Measurements from ENCODE around the gene EP400.

Gene EP400

GRCh38 chr12:132033627-132034026 is 83.9 kb downstream of the EP400 start:
- DNase-seq (ENCODE audit: low spot score) = no peak

GRCh38 chr12:132036063-132036683 is 86.4 kb downstream of the EP400 start:
- no peak for DNase-seq (ENCODE audit: low spot score)
- TF ChIP-seq, protein P1, sequence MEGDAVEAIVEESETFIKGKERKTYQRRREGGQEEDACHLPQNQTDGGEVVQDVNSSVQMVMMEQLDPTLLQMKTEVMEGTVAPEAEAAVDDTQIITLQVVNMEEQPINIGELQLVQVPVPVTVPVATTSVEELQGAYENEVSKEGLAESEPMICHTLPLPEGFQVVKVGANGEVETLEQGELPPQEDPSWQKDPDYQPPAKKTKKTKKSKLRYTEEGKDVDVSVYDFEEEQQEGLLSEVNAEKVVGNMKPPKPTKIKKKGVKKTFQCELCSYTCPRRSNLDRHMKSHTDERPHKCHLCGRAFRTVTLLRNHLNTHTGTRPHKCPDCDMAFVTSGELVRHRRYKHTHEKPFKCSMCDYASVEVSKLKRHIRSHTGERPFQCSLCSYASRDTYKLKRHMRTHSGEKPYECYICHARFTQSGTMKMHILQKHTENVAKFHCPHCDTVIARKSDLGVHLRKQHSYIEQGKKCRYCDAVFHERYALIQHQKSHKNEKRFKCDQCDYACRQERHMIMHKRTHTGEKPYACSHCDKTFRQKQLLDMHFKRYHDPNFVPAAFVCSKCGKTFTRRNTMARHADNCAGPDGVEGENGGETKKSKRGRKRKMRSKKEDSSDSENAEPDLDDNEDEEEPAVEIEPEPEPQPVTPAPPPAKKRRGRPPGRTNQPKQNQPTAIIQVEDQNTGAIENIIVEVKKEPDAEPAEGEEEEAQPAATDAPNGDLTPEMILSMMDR (IDR thresholded peaks at IDR 0.05) = no peak
- no peak overlapping the region for H3K4me3 ChIP-seq
- no peak overlapping the region for H3K27ac ChIP-seq

More at GRCh38 chr12:132033627-132034026, 83.9 kb downstream of the EP400 start:
- TF ChIP-seq, protein P1 (IDR thresholded peaks at IDR 0.05) = no peak
- H3K27ac ChIP-seq = no peak overlapping the region
- no peak overlapping the region for H3K4me3 ChIP-seq

GRCh38 chr12:132040906-132041606 is 91.3 kb downstream of the EP400 start:
- no peak overlapping the region for H3K4me3 ChIP-seq
- no peak for DNase-seq (ENCODE audit: low spot score)
- H3K27ac ChIP-seq = no peak overlapping the region
- TF ChIP-seq, protein P1 (IDR thresholded peaks at IDR 0.05) = no peak

DNA sequence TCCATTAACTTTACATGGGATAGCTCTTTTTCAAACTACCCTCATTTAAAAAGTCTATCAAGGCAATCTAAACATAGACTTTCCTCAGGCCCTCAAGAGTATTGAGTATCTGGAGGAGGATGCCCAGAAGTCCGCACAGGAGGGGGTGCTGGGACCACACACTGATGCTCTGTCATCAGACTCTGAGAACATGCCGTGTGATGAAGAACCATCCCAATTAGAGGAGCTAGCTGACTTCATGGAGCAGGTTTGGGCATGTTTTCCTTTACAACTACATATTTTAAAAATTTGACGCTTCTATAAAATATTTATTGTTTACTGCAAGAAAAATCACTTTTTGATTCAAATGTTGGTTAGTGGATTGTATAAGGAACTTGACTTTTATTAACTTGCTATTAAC is 93.5 kb downstream of the EP400 start:
- no peak for DNase-seq (ENCODE audit: low spot score)
- TF ChIP-seq, protein P1 (IDR thresholded peaks at IDR 0.05) = no peak
- Histone ChIP-seq H3K4me3 (no peak overlapping the region), H3K27ac (no peak overlapping the region)

DNA sequence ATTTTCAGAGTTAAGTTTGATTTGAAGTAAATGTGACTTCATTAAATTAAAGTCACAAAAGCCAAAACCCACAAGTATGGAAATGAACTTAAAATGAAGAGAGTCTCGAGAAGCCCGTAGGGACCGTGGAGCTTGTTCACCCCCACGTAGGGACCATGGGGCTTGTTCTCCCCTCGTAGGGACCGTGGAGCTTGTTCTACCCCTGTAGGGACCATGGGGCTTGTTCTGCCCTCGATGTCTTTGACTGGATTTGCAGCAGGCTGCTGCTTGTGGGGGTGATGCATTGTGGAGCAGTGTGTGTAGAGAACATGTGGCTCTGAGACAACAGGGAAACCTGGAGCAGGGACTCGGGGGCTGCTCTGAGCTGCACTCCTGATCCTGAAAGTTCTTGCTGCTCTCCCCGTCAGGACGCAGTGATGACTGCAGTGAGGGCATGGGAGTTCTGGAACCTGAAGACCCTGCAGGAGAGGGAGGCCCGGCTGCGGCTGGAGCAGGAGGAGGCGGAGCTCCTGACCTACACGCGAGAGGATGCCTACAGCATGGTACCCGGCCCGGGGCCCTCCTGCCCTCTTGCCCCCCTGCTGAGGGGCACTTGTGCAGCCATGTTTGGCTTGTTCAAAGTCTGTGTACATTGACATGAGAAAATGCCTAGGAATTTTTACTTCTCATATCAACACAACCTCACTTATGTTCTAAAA is 94.2 kb downstream of the EP400 start:
- TF ChIP-seq, protein P1 (IDR thresholded peaks at IDR 0.05) = no peak
- DNase-seq (ENCODE audit: low spot score) = no peak
- Histone ChIP-seq H3K27ac (no peak overlapping the region), H3K4me3 (no peak overlapping the region)

DNA sequence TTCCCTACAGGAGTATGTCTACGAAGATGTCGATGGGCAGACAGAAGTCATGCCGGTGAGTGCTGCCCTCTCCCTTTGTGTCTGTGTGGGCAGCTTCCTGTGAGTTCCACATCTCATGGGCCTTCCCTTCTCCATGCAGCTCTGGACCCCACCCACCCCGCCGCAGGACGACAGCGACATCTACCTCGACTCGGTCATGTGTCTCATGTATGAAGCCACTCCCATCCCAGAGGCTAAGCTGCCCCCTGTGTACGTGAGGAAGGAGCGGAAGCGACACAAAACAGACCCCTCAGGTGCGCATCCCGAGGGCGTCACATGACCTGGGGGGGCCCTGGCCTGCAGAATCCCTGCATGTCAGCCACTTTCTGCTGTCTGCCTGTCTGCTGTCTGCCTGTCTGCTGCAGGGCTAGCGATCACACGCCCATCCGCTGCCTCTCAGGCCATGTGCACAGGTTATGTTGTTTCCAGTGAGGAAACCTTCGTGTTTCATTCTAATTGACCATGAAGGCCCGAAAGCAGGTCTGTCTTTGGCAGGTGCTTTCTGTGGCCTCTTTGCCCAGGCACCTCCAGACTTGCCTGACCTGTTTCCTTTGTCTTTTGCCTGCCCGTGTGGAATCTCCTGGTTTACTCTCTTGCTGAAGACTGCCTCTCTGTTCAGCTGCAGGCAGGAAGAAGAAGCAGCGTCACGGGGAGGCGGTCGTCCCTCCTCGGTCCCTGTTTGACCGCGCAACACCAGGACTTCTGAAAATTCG is 95.1 kb downstream of the EP400 start:
- TF ChIP-seq, protein P1 (IDR thresholded peaks at IDR 0.05) = no peak
- no peak for DNase-seq (ENCODE audit: low spot score)
- Histone ChIP-seq H3K4me3 (no peak overlapping the region), H3K27ac (no peak overlapping the region)
